Esophagus squamous epithelium (tissue), 5 donors: ENCODE data around the gene FNBP1. TPM values are rescaled to one million over a fixed set of nuclear protein-coding genes. Genes with fewer than 3 reads are reported as not detected.

Experiments
- DNase-seq: peaks from one replicate; lab custom pipeline; 2025; lab: John Stamatoyannopoulos, UW
- H3K27ac ChIP-seq, 4 donors: fragments of 200-600 bp; sonication (generic); one replicate each; pipeline ENCODE4 v1.5.1; 2016 to 2019; ENCODE audit warnings: mild to moderate bottlenecking in 1 of 4
- H3K27me3 ChIP-seq, 4 donors: fragments of 200-600 bp; sonication (generic); 1 replicate in 3 of 4; 2 replicates in 1 of 4; pipeline versions ENCODE4 v1.5.1 to v1.6.0; 2017 to 2021; ENCODE audit warnings: antibody characterized with exemption in 1 of 4
- H3K36me3 ChIP-seq, 3 donors: fragments of 200-600 bp; sonication (generic); one replicate each; pipeline ENCODE4 v1.5.1; 2016 to 2019
- H3K4me1 ChIP-seq, 3 donors: fragments of 200-600 bp; sonication (generic); one replicate each; pipeline ENCODE4 v1.5.1; 2017 to 2019
- H3K4me3 ChIP-seq, 4 donors: fragments of 200-600 bp; sonication (generic); 1 replicate in 3 of 4; 2 replicates in 1 of 4; pipeline ENCODE4 v1.5.1; 2016 to 2019; ENCODE audit warnings: mild to moderate bottlenecking in 2 of 4, moderate library complexity in 1 of 4
- H3K9me3 ChIP-seq, 3 donors: fragments of 200-600 bp; sonication (generic); one replicate each; pipeline ENCODE4 v1.5.1; 2016 to 2019
- CTCF ChIP-seq, 6 experiments: fragments of 450-650 bp in 4 of 6; fragments of 200-600 bp in 2 of 6; sonication (generic) in 2 of 6; IDR thresholded peaks; one replicate each; pipeline ENCODE4 v1.5.1; 2016 to 2019; ENCODE audit warnings: antibody characterized with exemption in 6 of 6, mild to moderate bottlenecking in 4 of 6, moderate library complexity in 4 of 6
- POLR2A ChIP-seq, 4 donors: fragments of 450-650 bp; IDR thresholded peaks; one replicate each; pipeline ENCODE4 v1.6.1; 2017; ENCODE audit warnings: antibody characterized with exemption in 4 of 4, mild to moderate bottlenecking in 4 of 4, moderate library complexity in 3 of 4
- WGBS, 2 donors: methylation state at CpG; one replicate each; pipeline ENCODE4 v1.1.5; 2018; 5-methylcytosine and 5-hydroxymethylcytosine counted together
- intact Hi-C: fragments of 100-400 bp; cut with DNase I; formaldehyde crosslinking; loops from one replicate; pipeline ENCODE4 v1.15.0; 2022
- total RNA-seq, 4 donors: library from RNA; depleted of rRNA; stranded (reverse); fragments of >200 nt; gene quantifications; one replicate each; pipeline ENCODE4 v1.1.0, GENCODE V29; 2016
- donor health status: DM: yes; HTN: yes; CAD: no.

Gene FNBP1
- total RNA-seq, 4 donors from 2014 or later: 19.7 to 47.7 (median 26.2) TPM

DNA sequence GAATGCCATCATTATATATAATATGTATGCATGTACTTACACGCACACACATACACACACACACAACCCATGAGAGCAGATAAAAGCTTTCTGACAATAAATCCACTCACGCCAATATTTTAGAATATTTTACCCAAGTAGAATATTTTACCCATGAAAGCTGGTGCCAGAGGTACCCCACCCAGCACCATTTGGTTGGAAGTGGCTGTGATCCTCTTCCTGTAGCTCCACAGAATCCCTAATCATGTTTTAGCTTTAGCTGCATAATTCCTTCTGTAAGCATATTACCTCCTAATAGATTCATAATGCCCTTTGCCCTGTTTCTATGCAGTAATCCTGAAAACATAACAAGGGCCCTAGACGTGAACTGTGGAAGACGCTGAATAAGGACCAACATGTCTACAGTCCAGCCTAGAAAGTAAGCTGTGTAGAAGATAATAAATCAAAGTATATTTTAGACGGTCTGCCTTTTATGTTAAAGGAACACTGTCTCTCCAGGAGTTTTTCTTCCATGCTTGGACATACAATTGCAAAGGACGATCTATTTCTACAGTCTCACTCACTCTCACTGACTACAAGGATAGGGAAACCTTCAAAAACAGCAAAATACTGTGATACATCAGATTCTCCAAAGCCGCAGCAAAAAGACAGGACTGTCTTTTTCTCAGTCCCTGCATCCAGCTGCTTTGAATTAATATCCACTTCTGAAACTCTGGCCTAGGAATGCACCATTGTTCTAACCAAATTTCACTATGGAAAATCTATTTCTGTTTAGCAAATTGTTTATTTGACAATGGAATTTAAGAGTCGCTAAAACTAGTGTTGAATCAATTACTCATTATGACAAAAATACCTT lies 109.6 kb downstream of the FNBP1 start:
- Histone ChIP-seq H3K4me3 (no peak overlapping the region), H3K36me3 (peaks cover 0 to 7% (median 0%) of the 10 kb centered on the region in 3 donors), H3K27ac (peak overlapping the region; percentile 18 to 81 (median 78)), H3K9me3 (no peaks in the 10 kb centered on the region), H3K27me3 (no peaks in the 10 kb centered on the region), H3K4me1 (peaks cover 4 to 72% (median 32%) of the 10 kb centered on the region in 3 donors)
- intact Hi-C loops: no loop called here
- WGBS, 2 donors: 52 to 70% methylated on average over 8 of the region's 8 CpGs
- DNase-seq: no peak
- no peak for TF ChIP-seq CTCF (IDR thresholded peaks at IDR 0.05)

DNA sequence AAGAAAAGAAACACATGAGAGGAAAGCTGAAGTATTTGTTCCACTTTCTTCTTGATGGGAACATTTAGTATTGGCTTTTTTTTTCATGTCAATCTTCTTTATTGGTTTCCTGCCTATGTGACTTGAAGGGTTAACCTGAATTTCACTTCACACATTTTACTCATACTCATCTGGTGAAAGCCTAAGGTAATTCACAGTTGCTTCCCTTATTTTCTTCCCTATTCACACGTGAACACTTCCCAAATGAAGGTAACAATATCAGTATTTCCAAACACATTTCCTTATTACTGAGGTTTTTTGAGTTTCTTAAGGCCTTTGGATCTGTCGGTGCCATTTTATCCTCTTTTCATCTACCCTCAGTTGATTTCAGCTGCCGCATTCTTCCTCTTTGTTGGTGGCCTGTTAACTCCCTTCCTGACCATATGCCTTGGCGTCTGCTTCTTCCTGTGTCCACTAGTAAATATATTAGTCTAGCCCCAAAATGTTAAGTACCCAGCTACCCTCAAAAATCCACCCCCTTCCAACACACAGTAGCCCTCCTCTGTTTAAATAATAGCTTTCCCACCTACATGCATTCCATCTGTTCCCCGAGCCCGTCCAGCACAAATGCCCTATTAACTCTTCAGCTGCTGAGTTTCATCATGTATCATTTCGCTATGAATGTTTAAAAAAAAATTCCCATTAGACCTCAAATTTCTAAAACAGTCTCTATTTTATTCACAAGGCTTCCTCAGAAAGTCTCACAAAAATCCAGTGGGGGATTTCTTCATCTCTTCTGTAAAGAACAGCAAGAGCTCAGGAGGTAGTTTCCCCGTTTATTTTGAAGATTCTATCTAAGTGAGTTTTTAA lies 110.5 kb downstream of the FNBP1 start:
- peaks cover 0 to 16% (median 0%) of the 10 kb centered on the region in 3 donors for H3K36me3 ChIP-seq
- peaks cover 4 to 64% (median 32%) of the 10 kb centered on the region in 3 donors for H3K4me1 ChIP-seq
- H3K27ac ChIP-seq: peak overlapping the region; percentile 51 to 81 (median 78)
- no peaks in the 10 kb centered on the region for H3K9me3 ChIP-seq
- 43 to 44% methylated on average over 8 of the region's 8 CpGs for WGBS, 2 donors
- intact Hi-C loops: no loop called here
- no peaks in the 10 kb centered on the region for H3K27me3 ChIP-seq
- TF ChIP-seq CTCF (IDR thresholded peaks at IDR 0.05) (no peak), POLR2A (IDR thresholded peaks at IDR 0.05) (no peak)
- DNase-seq: no peak
- no peak overlapping the region for H3K4me3 ChIP-seq

DNA sequence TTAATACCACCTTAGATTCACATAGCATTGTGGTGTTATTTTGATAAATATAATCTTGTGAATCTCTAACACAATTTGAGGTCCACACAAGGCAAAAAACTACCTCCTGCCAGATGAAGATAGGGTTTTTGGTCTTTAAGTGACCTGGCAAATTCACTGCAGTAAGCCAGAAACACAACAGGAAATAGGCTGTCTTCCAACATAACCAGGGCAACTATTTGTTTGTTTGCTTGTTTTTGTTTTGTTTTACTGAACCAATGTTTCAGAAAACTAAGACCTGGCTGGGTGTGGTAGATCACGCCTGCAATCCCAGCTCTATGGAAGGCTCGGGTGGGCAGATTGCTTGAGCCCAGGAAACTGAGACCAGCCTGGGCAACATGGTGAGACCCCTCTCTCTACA lies 112.2 kb downstream of the FNBP1 start:
- Histone ChIP-seq H3K4me1 (peaks cover 4 to 58% (median 32%) of the 10 kb centered on the region in 3 donors), H3K36me3 (peaks cover 0 to 34% (median 0%) of the 10 kb centered on the region in 3 donors), H3K9me3 (no peaks in the 10 kb centered on the region), H3K27me3 (no peaks in the 10 kb centered on the region), H3K27ac (peak overlapping the region in 3 of 4 donors; percentile 28 to 53 (median 47)), H3K4me3 (no peak overlapping the region)
- intact Hi-C loops: no loop called here
- DNase-seq: no peak
- TF ChIP-seq POLR2A (IDR thresholded peaks at IDR 0.05) (no peak), CTCF (IDR thresholded peaks at IDR 0.05) (no peak)
- WGBS, 2 donors: 50 to 90% methylated on average over 1 to 2 of the region's 2 CpGs

DNA sequence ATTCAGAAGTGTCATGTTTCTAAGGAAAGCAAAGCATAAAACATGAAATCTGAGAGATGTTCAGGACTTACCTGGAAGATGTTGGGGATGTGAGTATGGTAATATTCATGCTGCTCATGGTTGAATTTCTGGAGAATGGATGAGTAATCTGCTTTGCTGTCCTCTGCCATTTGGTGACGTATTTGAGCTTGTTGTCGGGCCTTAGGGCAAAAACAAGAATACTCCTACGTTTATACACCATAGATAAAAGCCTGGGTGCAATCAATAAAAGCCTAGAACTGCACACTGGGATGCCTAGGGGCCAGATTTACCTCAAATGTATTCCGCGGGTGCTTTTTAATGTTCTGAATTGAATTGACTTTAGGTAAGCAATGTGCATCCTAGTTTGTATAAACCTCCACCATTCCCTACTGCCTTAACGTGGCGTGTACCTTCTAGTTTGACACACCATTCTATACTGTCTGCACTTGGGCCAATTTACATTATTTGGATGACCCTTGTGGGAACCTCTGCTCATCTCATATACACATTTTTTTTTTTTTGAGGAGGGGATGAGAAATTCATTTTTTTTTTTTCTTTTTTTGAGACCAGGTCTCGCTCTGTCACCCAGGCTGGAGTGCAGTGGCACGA lies 113.4 kb downstream of the FNBP1 start:
- H3K4me3 ChIP-seq: no peak overlapping the region
- intact Hi-C loops: no loop called here
- WGBS, 2 donors: 68 to 81% methylated on average over 8 to 9 of the region's 9 CpGs

More for the DNA sequence above, 113.4 kb downstream of the FNBP1 start:
- H3K27ac ChIP-seq: no peak overlapping the region
- peaks cover 0 to 45% (median 0%) of the 10 kb centered on the region in 3 donors for H3K36me3 ChIP-seq
- H3K27me3 ChIP-seq: no peaks in the 10 kb centered on the region
- no peaks in the 10 kb centered on the region for H3K9me3 ChIP-seq
- no peak for DNase-seq
- H3K4me1 ChIP-seq: peaks cover 4 to 48% (median 26%) of the 10 kb centered on the region in 3 donors
- TF ChIP-seq POLR2A (IDR thresholded peaks at IDR 0.05): no peak
- no peak for TF ChIP-seq CTCF (IDR thresholded peaks at IDR 0.05)
